ENCODE data around the gene RNF128.

- TF ChIP-seq GATA2 (IDR thresholded peaks at IDR 0.05; ENCODE audit: low read depth, low read length) (no peak), GATA3 (IDR thresholded peaks at IDR 0.05; ENCODE audit: low read depth, low read length) (no peak)
Observed at GRCh38 chrX:106751407-106751806, 24.9 kb downstream of the RNF128 start.
